GM12873 (cell line): ENCODE measurements around the gene BMP4.

Experiments
- TF ChIP-seq, protein P1 (sequence below): IDR thresholded peaks from 2 replicates; pipeline ENCODE4 v1.5.1; 2012; ENCODE audit warnings: low read depth, mild to moderate bottlenecking, moderate library complexity, low read length, control low read depth; ENCODE audit not compliant: insufficient read depth; ENCODE audit errors: missing control alignments

The BMP4 gene

DNA sequence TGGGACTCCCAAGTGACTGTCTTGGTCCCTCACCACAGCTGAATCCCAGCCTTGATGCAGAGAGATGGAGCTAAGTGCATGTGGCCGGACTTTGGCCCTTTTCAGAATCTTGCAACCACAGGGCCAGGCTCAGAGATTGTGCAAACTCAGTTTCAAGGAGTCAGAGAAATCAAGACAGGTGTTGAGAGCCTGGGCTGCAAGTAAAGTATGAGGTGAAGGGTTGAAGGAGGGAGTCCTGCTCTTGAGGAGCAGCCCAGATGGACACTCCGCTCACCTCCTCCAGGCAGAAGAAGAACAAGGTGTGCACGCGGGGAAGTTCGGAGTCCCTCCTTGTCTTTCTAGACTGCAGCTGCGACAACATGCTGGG is 6.3 kb upstream of the BMP4 start:
- TF ChIP-seq, protein P1, sequence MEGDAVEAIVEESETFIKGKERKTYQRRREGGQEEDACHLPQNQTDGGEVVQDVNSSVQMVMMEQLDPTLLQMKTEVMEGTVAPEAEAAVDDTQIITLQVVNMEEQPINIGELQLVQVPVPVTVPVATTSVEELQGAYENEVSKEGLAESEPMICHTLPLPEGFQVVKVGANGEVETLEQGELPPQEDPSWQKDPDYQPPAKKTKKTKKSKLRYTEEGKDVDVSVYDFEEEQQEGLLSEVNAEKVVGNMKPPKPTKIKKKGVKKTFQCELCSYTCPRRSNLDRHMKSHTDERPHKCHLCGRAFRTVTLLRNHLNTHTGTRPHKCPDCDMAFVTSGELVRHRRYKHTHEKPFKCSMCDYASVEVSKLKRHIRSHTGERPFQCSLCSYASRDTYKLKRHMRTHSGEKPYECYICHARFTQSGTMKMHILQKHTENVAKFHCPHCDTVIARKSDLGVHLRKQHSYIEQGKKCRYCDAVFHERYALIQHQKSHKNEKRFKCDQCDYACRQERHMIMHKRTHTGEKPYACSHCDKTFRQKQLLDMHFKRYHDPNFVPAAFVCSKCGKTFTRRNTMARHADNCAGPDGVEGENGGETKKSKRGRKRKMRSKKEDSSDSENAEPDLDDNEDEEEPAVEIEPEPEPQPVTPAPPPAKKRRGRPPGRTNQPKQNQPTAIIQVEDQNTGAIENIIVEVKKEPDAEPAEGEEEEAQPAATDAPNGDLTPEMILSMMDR, result no peak

- TF ChIP-seq, protein P1, result no peak
Observed at GRCh38 chr14:53958628-53959027, 2.0 kb upstream of the BMP4 start.

GRCh38 chr14:53957739-53958138 is 1.1 kb upstream of the BMP4 start:
- TF ChIP-seq, protein P1, result no peak

GRCh38 chr14:53955671-53956426 is 776 bp downstream of the BMP4 start:
- TF ChIP-seq, protein P1, result no peak

DNA sequence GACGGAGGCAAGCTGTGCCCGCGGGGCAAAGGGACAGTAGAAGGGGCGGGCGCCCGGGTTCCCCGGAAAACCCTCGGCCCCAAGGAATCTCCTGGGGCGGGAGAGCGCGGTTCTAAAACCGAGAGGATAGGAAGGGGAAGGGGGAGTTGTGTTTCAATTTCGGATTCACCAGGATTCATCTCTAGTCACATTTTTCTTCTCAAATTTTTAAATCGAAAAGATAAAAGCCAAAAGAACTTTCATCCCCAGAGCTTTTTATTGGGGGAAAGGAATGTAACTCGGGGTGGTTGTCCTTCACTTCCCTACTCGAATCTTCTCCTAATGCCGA is 1.4 kb downstream of the BMP4 start:
- TF ChIP-seq, protein P1, result no peak

DNA sequence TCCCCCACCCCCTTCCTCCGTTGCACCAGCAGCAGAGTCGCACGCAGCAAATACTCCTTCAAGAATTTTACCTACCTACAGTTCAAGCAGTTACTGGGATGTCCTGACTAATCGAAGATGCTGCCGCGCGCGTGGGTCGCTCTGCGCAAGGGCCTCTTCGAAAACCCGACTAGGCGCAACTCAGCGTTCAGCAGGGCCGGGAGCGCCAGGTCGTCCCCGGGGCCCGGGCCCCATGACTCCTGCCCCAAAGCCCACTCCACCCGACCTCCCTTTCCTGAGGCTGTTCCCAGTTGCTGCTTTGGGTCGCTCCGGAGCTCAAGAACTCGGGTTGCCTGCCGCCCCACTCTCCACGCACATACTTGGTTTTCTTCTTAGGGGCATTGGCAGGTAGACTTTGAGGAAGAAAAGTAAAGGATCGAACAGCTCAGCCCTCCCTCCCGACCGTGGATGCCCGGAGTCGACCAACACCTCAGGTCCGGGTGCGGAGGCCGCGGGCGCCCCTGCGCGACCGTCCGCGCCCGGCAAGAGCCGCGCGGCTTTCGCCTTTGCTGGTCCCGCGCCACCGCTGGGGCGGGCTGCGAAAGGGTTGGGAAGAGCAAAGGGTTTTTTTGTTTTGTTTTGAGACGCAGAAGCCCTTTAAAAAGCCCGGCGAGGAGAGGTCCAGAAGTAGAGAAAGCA is 1.9 kb downstream of the BMP4 start:
- TF ChIP-seq, protein P1, result no peak

GRCh38 chr14:53953828-53954550 is 2.6 kb downstream of the BMP4 start:
- TF ChIP-seq, protein P1, result no peak
